Right lobe of liver (tissue), 6 donors: Measurements from ENCODE around the gene BDP1. TPM values are rescaled to one million over a fixed set of nuclear protein-coding genes. Genes with fewer than 3 reads are reported as not detected.

ENCODE experiments used
- ATAC-seq, 4 donors: fragments of 200-7000 bp; cut with Tn5 transposase; one replicate each; pipeline ENCODE4 v1.9.1; 2020; ENCODE audit warnings: mild to moderate bottlenecking in 4 of 4, moderate library complexity in 4 of 4
- DNase-seq, 3 donors: peaks; one replicate each; pipeline ENCODE4 v3.0.0-alpha.2; 2020
- H3K27ac ChIP-seq, 3 donors: fragments of 200-600 bp; one replicate each; pipeline ENCODE4 v1.8.0; 2022
- H3K27me3 ChIP-seq, 2 donors: fragments of 200-600 bp; one replicate each; pipeline ENCODE4 v1.8.0; 2022
- H3K36me3 ChIP-seq, 4 donors: fragments of 200-600 bp; sonication (generic) in 1 of 4; one replicate each; pipeline versions ENCODE4 v1.5.1 to v1.8.0; 2017 to 2022; ENCODE audit warnings: control low read depth in 1 of 4
- H3K4me1 ChIP-seq, 4 donors: fragments of 200-600 bp; sonication (generic) in 1 of 4; one replicate each; pipeline versions ENCODE4 v1.5.1 to v1.8.0; 2017 to 2022; ENCODE audit warnings: control low read depth in 1 of 4
- H3K4me3 ChIP-seq, 3 donors: fragments of 200-600 bp; one replicate each; pipeline ENCODE4 v1.8.0; 2022
- H3K9me3 ChIP-seq, 4 donors: fragments of 200-600 bp; sonication (generic) in 1 of 4; one replicate each; pipeline versions ENCODE4 v1.5.1 to v1.8.0; 2017 to 2022; ENCODE audit warnings: control low read depth in 1 of 4
- POLR2A ChIP-seq: fragments of 450-650 bp; IDR thresholded peaks from one replicate; pipeline ENCODE4 v1.6.1; 2017; ENCODE audit warnings: antibody characterized with exemption, mild to moderate bottlenecking
- WGBS: methylation state at CpG from one replicate; pipeline ENCODE4 v1.1.6; 2018; ENCODE audit warnings: low coverage, low lambda C conversion rate; ENCODE audit not compliant: insufficient coverage; ENCODE audit errors: missing lambda C conversion rate; 5-methylcytosine and 5-hydroxymethylcytosine counted together
- intact Hi-C, 2 donors: fragments of 100-400 bp; cut with DNase I; formaldehyde crosslinking; loops; one replicate each; pipeline versions ENCODE4 v1.11.2 to v1.14.1; 2022
- total RNA-seq, 6 experiments: library from RNA; depleted of rRNA in 2 of 6; stranded (reverse); fragments of >200 nt in 2 of 6; fragmentation: NEBNext Ultra II Directional in 3 of 6; extraction: Animal tissue kit (Norgen Biotek cat#: 25700) in 3 of 6; gene quantifications; one replicate each; pipeline versions ENCODE4 v1.1.0 to v1.2.4, GENCODE V29; 2016 to 2023
- TF ChIP-seq, protein P1 (sequence below), 4 donors: fragments of 200-600 bp in 3 of 4; fragments of 450-650 bp in 1 of 4; IDR thresholded peaks; one replicate each; pipeline versions ENCODE4 v1.5.1 to v1.8.0; 2016 to 2022; ENCODE audit warnings: antibody characterized with exemption in 4 of 4, mild to moderate bottlenecking in 2 of 4
- donor health status: DM: no; HTN: yes; CAD: no.
- donor health status: DM: no; HTN: no; CAD: no.
- donor health status: DM: no; HTN: no; CAD: no.
- donor health status: DM: no; HTN: yes; CAD: no.
- donor health status: DM: no; HTN: yes; CAD: no.

Gene BDP1
- total RNA-seq, 6 experiments from 2014 or later = 7.3 to 16.6 (median 11.9) TPM

DNA sequence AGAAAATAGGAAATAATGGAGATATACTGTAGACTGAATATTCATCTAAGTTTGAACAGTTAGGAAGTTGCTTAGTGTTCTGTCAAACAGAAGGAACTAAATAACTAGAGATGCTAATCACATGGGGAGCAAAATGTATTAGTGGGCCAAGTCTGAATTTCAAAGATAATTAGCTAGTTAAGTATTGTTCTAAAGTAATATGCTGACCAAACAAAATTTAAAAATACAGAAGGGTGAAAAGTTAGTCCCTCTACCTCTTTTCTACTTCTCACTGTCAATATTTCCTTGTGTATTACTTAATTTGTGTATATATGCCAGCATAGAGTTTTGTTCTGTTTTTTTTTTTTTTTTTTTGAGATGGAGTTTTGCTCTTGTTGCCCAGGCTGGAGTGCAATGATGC, 135.6 kb downstream of the BDP1 start:
- TF ChIP-seq, protein P1, sequence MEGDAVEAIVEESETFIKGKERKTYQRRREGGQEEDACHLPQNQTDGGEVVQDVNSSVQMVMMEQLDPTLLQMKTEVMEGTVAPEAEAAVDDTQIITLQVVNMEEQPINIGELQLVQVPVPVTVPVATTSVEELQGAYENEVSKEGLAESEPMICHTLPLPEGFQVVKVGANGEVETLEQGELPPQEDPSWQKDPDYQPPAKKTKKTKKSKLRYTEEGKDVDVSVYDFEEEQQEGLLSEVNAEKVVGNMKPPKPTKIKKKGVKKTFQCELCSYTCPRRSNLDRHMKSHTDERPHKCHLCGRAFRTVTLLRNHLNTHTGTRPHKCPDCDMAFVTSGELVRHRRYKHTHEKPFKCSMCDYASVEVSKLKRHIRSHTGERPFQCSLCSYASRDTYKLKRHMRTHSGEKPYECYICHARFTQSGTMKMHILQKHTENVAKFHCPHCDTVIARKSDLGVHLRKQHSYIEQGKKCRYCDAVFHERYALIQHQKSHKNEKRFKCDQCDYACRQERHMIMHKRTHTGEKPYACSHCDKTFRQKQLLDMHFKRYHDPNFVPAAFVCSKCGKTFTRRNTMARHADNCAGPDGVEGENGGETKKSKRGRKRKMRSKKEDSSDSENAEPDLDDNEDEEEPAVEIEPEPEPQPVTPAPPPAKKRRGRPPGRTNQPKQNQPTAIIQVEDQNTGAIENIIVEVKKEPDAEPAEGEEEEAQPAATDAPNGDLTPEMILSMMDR (IDR thresholded peaks at IDR 0.05) = no peak
- TF ChIP-seq POLR2A = no peak
- intact Hi-C loops = no loop called here
- Histone ChIP-seq H3K27ac (no peak overlapping the region), H3K4me1 (peaks cover 0 to 18% (median 8%) of the 10 kb centered on the region in 4 donors), H3K27me3 (no peaks in the 10 kb centered on the region), H3K9me3 (no peaks in the 10 kb centered on the region), H3K4me3 (no peak overlapping the region), H3K36me3 (peaks cover 0 to 5% (median under 1%) of the 10 kb centered on the region in 4 donors)
- ATAC-seq (no peak), DNase-seq (no peak)

DNA sequence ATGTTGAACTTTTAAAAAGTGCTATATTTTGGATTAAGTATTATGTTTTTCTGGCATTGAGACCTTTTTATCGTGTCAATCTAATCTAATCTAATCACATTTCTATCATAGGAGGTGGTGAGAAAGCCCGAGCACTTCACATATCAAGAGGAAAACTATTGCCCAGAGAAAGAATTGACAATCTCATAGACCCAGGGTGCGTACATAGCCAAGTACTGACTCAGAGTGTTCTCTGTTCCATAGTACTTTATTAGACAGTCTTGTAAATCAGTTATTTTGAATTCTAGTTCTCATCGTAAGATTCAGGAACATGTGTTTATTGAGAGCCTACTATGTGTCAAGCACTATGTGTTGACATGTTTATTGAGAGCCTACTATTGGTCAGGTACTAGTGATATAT, 140.7 kb downstream of the BDP1 start:
- TF ChIP-seq, protein P1 (IDR thresholded peaks at IDR 0.05) = no peak
- TF ChIP-seq POLR2A = no peak

DNA sequence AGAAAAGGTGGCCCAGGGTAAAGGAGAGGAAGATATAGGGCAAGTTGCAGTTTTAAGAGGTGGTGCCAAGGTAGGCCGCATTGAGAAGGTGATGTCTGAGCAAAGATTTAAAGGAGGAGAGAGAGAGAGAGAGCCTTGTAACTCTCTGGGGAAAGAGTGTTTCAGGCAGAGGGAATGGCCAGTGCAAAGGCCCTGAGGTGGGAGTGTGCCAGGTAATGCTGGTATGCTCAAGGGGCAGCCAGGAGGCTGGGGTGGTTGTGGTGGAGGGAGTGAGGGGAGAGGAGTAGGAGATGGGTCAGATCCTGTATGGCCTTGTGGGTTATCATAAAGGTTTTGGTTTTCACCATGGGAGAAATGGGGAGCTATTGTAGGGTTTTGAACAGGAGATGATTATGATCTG, 141.6 kb downstream of the BDP1 start:
- DNase-seq = no peak
- ATAC-seq = no peak
- WGBS = 100% methylated on average over 1 of the region's 1 CpG

More for the DNA sequence above, 140.7 kb downstream of the BDP1 start:
- WGBS = 84% methylated on average over 4 of the region's 4 CpGs
- H3K9me3 ChIP-seq = no peaks in the 10 kb centered on the region
- intact Hi-C loops = no loop called here
- ATAC-seq (no peak), DNase-seq (no peak)
- H3K27me3 ChIP-seq = no peaks in the 10 kb centered on the region
- H3K4me1 ChIP-seq = peaks cover 0 to 5% (median 2%) of the 10 kb centered on the region in 4 donors
- H3K27ac ChIP-seq = no peak overlapping the region
- H3K36me3 ChIP-seq = peaks cover 0 to 44% (median 21%) of the 10 kb centered on the region in 4 donors
- H3K4me3 ChIP-seq = no peak overlapping the region

DNA sequence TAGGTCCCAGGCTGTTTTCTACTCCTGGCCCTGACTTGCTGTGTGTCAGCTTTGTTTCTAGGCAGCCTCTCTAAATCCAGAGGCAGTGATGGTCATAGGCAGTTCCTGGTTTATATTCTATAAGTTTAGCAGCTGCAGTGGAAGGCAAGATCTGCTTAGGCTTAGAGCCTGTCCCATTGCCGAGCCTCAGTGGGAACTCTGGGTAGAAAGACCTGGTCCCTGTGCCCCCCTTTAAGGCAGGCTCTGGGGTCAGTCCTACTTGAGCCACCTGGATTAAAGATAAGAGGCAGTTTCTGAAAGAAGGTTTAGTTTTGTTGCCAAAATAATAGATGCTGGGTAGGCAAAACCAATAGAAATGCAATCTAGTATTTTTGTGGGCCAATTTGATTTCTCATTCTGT, 145.3 kb downstream of the BDP1 start:
- intact Hi-C loops = no loop called here
- no peak overlapping the region for H3K4me3 ChIP-seq
- peak in 1 of 4 donors; percentile 25 for ATAC-seq
- H3K4me1 ChIP-seq = peaks cover 0 to 5% (median 2%) of the 10 kb centered on the region in 4 donors
- TF ChIP-seq POLR2A = no peak
- TF ChIP-seq, protein P1 (IDR thresholded peaks at IDR 0.05) = no peak
- WGBS = 60% methylated on average over 1 of the region's 1 CpG
- no peaks in the 10 kb centered on the region for H3K9me3 ChIP-seq
- no peak for DNase-seq
- H3K27ac ChIP-seq = no peak overlapping the region
- peaks cover 5 to 70% (median 31%) of the 10 kb centered on the region in 4 donors for H3K36me3 ChIP-seq
- no peaks in the 10 kb centered on the region for H3K27me3 ChIP-seq

More for the DNA sequence above, 141.6 kb downstream of the BDP1 start:
- intact Hi-C loops = no loop called here
- Histone ChIP-seq H3K36me3 (peaks cover 0 to 51% (median 26%) of the 10 kb centered on the region in 4 donors), H3K4me1 (peaks cover 0 to 5% (median 2%) of the 10 kb centered on the region in 4 donors), H3K27me3 (no peaks in the 10 kb centered on the region), H3K4me3 (no peak overlapping the region), H3K9me3 (no peaks in the 10 kb centered on the region), H3K27ac (no peak overlapping the region)
- TF ChIP-seq, protein P1 (IDR thresholded peaks at IDR 0.05) = no peak
- no peak for TF ChIP-seq POLR2A
